ENCODE results near the gene ITGB1BP1. TPM values are rescaled to one million over a fixed set of nuclear protein-coding genes. Genes with fewer than 3 reads are reported as not detected.

Gene ITGB1BP1
- total and polyA plus RNA-seq, 9 of the 15 experiments (the other 6 are each of a cell fraction or from before 2014, with no cell fraction given): 37.8 to 95.3 (median 50.4) TPM

DNA sequence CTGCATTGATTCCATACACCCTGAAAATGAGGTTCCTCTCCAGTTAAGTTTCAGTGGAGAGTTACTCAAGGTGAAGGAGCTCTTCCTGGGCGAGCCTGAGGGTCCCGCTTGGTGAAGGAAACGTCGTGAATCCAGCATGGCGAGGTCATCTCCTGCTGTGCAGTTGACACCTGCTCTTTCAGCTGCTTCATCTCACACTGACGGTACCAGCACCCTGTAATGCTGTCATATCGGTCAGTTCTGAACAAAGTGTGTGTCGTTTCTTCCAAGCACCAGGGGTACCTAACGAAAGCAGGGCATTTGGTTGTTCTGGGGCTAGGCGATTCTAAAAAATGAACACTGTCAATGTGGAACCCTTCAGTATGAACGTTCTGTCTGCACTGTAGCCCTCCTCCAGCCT lies 52.6 kb downstream of the ITGB1BP1 start:
- TF ChIP-seq MYBL2 (IDR thresholded peaks at IDR 0.05; ENCODE audit: low read depth) (no peak), MYBL2 (CRISPR knock-in tag; IDR thresholded peaks at IDR 0.05; ENCODE audit: borderline replicate concordance) (no peak), SMARCA4 (IDR thresholded peaks at IDR 0.05) (no peak), ZNF444 (CRISPR knock-in tag; IDR thresholded peaks at IDR 0.05) (no peak), STAG1 (CRISPR knock-in tag; IDR thresholded peaks at IDR 0.05; ENCODE audit: borderline replicate concordance) (no peak), LEF1 (IDR thresholded peaks at IDR 0.05) (no peak), ZNF583 (CRISPR knock-in tag; IDR thresholded peaks at IDR 0.05) (no peak), ARID2 (IDR thresholded peaks at IDR 0.05) (no peak), U2AF2 (optimal IDR thresholded peaks at IDR 0.05; ENCODE audit: low read depth, low read length) (no peak), NFIX (CRISPR knock-in tag; IDR thresholded peaks at IDR 0.05; ENCODE audit: low read depth) (no peak)
- TF ChIP-seq, protein P1, sequence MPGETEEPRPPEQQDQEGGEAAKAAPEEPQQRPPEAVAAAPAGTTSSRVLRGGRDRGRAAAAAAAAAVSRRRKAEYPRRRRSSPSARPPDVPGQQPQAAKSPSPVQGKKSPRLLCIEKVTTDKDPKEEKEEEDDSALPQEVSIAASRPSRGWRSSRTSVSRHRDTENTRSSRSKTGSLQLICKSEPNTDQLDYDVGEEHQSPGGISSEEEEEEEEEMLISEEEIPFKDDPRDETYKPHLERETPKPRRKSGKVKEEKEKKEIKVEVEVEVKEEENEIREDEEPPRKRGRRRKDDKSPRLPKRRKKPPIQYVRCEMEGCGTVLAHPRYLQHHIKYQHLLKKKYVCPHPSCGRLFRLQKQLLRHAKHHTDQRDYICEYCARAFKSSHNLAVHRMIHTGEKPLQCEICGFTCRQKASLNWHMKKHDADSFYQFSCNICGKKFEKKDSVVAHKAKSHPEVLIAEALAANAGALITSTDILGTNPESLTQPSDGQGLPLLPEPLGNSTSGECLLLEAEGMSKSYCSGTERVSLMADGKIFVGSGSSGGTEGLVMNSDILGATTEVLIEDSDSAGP (CRISPR knock-in tag; IDR thresholded peaks at IDR 0.05): no peak
- TF ChIP-seq, protein P2, sequence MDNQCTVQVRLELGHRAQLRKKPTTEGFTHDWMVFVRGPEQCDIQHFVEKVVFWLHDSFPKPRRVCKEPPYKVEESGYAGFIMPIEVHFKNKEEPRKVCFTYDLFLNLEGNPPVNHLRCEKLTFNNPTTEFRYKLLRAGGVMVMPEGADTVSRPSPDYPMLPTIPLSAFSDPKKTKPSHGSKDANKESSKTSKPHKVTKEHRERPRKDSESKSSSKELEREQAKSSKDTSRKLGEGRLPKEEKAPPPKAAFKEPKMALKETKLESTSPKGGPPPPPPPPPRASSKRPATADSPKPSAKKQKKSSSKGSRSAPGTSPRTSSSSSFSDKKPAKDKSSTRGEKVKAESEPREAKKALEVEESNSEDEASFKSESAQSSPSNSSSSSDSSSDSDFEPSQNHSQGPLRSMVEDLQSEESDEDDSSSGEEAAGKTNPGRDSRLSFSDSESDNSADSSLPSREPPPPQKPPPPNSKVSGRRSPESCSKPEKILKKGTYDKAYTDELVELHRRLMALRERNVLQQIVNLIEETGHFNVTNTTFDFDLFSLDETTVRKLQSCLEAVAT (IDR thresholded peaks at IDR 0.05): no peak
- TF ChIP-seq, protein P3, sequence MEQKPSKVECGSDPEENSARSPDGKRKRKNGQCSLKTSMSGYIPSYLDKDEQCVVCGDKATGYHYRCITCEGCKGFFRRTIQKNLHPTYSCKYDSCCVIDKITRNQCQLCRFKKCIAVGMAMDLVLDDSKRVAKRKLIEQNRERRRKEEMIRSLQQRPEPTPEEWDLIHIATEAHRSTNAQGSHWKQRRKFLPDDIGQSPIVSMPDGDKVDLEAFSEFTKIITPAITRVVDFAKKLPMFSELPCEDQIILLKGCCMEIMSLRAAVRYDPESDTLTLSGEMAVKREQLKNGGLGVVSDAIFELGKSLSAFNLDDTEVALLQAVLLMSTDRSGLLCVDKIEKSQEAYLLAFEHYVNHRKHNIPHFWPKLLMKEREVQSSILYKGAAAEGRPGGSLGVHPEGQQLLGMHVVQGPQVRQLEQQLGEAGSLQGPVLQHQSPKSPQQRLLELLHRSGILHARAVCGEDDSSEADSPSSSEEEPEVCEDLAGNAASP (IDR thresholded peaks at IDR 0.05): no peak
- ChIA-PET POLR2A (interaction anchor here (0.6 to 1.4 kb wide), 4 partner anchors 13 to 503 kb away, joined by 3 to 4 read pairs (median 4); no protein-coding TSS in a partner anchor), CTCF (ENCODE audit: low intra/inter-chr PET ratio) (interaction anchor here (0.6 to 2.6 kb wide), 2 partner anchors 38 to 229 kb away, joined by 3 to 29 read pairs; no protein-coding TSS in a partner anchor)
- in situ Hi-C loops (cut with MboI) (loop anchor here (5.0 kb wide), 1 partner anchor 228 kb away; no protein-coding TSS in a partner anchor), intact Hi-C loops (cut with micrococcal nuclease) (loop anchor here (1.0 kb wide), 1 partner anchor 228 kb away; no protein-coding TSS in a partner anchor)
- no TSS peak for BruUV-seq (replicated peaks)
- H3K9me1 ChIP-seq (ENCODE audit: control insufficient read depth, insufficient read depth, low read length): no peaks in the 10 kb centered on the region
- no peaks in the 10 kb centered on the region for H3K9me3 ChIP-seq (replicated peaks; ENCODE audit: control insufficient read depth, insufficient read depth, low read depth, low read length)
- no peak for FAIRE-seq
- H3K27ac ChIP-seq (ENCODE audit: extremely low read depth, low read depth, low read length): no peak overlapping the region
- no peak for DNase-seq (ENCODE audit: extremely low read depth in 1 of 4, low spot score in 3 of 4)
- ATAC-seq: no peak
- H3K4me2 ChIP-seq (ENCODE audit: insufficient read depth, low read length): no peak overlapping the region
- H3K9ac ChIP-seq (ENCODE audit: insufficient read depth in 1 of 2, low read depth in 2 of 2, low read length in 2 of 2): no peak overlapping the region
- peaks cover 2 to 42% of the 10 kb centered on the region in 2 experiments; a peak in 4 of 5 replicates for H3K27me3 ChIP-seq (ENCODE audit: control insufficient read depth in 2 of 2, insufficient read depth in 2 of 2, low read length in 2 of 2)
- H3K4me3 ChIP-seq: no peak overlapping the region
- no peaks in the 10 kb centered on the region for H3K4me1 ChIP-seq (replicated peaks in 1 of 2; ENCODE audit: control insufficient read depth in 2 of 2, insufficient read depth in 2 of 2, low read length in 2 of 2)
- H4K20me1 ChIP-seq (replicated peaks; ENCODE audit: control insufficient read depth, insufficient read depth, low read length): no peaks in the 10 kb centered on the region
- H2AFZ ChIP-seq (ENCODE audit: low read depth, low read length): no peak overlapping the region
- no peaks in the 10 kb centered on the region for H3K36me3 ChIP-seq (ENCODE audit: control insufficient read depth, insufficient read depth, low read length)
- H3K79me2 ChIP-seq (ENCODE audit: control insufficient read depth, insufficient read depth, low read length): no peaks in the 10 kb centered on the region
- WGBS (ENCODE audit: insufficient coverage, low coverage, missing lambda C conversion rate): 35% methylated on average over 11 of the region's 11 CpGs
